Esophagus muscularis mucosa (tissue), 3 donors: Measurements from ENCODE around the gene FGFBP1.

Experiments
- POLR2A ChIP-seq: fragments of 450-650 bp; IDR thresholded peaks from one replicate; pipeline ENCODE4 v1.6.1; 2017; ENCODE audit warnings: antibody characterized with exemption, moderate library complexity, mild to moderate bottlenecking, low read depth
- POLR2AphosphoS5 ChIP-seq, 2 donors: sonication (generic); formaldehyde crosslinking; IDR thresholded peaks; one replicate each; pipeline ENCODE4 v1.6.1; 2017; ENCODE audit warnings: antibody characterized with exemption in 2 of 2
- TF ChIP-seq, protein P1 (sequence below), 3 experiments: fragments of 200-600 bp in 2 of 3; fragments of 450-650 bp in 1 of 3; sonication (generic) in 2 of 3; IDR thresholded peaks; one replicate each; pipeline ENCODE4 v1.5.1; 2017 to 2019; ENCODE audit warnings: antibody characterized with exemption in 3 of 3, mild to moderate bottlenecking in 2 of 3, moderate library complexity in 1 of 3

GRCh38 chr4:15976456-15977447, 38.2 kb upstream of the FGFBP1 start:
- TF ChIP-seq, protein P1, sequence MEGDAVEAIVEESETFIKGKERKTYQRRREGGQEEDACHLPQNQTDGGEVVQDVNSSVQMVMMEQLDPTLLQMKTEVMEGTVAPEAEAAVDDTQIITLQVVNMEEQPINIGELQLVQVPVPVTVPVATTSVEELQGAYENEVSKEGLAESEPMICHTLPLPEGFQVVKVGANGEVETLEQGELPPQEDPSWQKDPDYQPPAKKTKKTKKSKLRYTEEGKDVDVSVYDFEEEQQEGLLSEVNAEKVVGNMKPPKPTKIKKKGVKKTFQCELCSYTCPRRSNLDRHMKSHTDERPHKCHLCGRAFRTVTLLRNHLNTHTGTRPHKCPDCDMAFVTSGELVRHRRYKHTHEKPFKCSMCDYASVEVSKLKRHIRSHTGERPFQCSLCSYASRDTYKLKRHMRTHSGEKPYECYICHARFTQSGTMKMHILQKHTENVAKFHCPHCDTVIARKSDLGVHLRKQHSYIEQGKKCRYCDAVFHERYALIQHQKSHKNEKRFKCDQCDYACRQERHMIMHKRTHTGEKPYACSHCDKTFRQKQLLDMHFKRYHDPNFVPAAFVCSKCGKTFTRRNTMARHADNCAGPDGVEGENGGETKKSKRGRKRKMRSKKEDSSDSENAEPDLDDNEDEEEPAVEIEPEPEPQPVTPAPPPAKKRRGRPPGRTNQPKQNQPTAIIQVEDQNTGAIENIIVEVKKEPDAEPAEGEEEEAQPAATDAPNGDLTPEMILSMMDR (IDR thresholded peaks at IDR 0.05): no peak
- TF ChIP-seq POLR2AphosphoS5 (IDR thresholded peaks at IDR 0.05) (no peak), POLR2A (no peak)
